Measurements from ENCODE around the gene BAZ1B.
"Not testable (repeated sequence)": the region's sequence is repeated elsewhere in the genome, so short reads cannot be mapped to it uniquely, and the experiment has no call there.

Gene BAZ1B

DNA sequence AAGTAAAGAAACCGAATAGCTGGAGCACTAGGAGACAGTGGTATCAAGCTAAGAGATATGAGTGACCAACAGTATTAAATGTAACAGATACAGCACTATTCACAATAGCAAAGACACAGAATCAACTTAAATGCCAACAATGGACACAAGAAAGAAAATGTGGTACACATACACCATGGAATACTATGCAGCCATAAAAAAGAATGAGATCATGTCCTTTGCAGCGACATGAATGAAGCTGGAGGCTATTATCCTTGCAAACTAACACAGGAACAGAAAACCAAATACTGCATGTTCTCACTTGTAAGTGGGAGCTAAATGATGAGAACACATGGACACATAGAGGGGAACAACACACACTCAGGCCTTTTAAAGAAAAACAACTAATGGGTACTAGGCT lies 26.6 kb downstream of the BAZ1B start:
- DNase-seq = not testable (repeated sequence)

DNA sequence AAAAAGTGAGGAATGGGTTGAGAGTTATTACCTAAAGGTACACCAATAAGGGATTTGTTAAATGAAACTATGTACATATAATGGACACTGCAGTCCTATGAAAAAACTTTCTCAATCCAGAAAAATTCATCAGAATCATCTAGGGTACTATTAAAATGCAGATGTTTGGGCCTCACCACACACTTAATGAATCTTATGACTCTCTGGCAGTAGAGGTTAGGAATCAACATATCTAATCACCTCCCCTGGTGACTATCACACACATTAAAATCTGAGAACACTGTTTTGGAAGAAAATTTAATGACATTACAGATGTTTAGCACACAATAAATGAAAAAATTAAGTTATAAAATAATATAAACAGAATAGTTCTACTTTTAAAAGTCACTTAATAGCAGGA lies 32.1 kb downstream of the BAZ1B start:
- DNase-seq = no peak

DNA sequence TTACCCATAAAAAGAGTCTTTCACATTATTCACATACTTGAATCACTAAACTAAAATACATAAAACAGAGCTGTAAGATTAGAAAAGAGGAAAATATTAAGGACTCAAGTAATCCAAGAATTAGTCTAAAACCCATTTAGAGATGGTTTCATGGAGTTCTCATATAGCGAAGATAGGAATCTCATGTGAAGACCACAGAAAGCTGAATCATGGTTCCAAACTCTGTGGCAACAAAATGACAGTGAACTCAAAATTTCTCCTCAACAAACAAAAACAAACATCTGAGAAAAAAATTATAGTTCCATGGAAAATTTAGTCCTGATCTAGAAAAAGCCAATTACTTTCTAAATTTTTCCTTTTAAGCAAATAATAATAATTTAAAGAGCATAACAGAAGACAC lies 34.6 kb downstream of the BAZ1B start:
- DNase-seq = no peak

DNA sequence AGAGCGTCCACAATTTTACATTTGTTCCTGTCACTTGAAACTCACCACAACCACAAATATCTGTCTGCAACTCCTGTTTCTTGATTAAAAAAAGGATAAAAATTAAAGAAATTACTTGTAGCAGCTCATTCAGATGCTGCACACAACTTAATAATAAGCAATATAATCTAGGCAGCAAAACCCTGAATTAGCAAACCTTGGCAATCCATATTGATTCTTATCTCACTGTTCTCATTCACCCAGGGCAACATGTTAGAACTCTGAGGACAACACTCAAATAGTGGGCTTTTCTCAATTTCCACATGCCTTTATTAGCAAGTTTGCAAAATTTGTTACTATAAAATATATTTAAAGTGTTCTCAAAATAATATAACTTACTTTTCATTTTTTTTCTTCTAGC lies 38.9 kb downstream of the BAZ1B start:
- no peak for DNase-seq

DNA sequence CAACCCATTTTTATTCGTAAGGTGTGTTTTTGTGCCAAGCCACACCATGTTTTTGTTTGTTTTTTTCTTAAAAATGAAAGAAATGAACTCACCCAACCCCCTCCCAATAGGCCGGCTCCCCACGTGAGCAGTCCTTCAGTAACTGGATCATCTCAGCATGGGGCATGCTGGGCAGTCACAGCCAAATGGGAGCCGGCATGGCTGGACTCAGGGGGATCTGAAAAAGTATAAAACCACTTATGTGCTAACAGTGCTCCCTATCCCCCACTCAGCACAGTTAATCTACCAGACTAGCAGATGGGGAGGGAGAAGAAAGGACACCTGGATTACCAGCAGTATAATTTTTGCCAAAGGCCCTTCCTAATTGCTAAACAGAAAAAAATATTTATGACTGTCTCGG lies 39.3 kb downstream of the BAZ1B start:
- DNase-seq = peak; percentile 21

DNA sequence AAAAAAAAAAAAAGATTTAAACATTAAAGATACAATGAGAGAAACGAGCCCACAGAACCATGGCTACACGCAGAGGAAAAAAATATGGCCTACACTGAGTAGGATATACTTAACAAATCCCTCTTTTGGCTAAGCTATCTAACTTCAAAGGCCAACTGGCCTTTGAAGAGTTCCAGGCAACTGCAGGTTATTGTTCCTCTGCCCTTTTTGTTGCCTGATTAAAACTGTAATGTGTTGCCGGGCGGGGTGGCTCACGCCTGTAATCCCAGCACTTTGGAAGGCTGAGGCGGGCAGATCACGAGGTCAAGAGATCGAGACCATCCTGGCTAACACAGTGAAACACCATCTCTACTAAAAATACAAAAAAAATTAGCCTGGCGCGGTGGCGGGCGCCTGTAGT lies 40.6 kb downstream of the BAZ1B start:
- not testable (repeated sequence) for DNase-seq

DNA sequence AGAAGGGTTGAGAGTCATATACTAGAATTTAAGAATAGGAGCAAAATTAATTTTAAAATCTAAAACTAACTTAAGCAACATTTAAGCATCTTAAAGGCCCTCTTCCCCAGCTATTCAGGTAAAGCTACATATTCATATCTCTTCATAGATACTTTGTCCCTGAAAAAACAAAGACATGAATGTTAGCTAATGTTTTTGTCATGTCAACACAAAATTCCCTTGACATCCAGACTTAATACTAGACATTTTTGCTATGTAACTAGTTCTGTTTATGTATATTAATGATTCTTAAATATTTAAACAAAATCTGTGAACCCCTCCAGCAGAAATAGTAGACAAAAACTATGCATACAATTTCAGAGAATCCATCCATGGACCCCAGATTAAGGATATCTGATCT lies 43.5 kb downstream of the BAZ1B start:
- DNase-seq = no peak

DNA sequence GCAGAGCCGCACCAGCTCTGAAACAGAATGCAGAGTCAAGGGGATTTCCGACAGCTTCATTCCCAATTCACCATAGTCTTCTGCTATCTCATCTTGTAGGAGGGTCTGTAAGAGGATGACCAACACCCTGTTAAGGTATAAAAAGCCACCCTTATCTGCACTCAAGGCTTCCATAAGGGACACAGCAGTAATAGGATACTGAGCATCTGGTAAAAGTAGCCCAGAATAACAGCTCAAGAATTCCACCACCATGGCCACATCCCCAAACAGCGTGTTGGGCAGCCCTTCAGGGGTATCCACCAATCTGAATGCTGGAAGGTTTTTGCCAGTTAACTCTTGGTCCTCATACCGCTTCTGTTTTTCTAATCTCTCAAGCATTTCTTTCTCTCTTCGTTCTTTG lies 44.7 kb downstream of the BAZ1B start:
- DNase-seq = no peak

DNA sequence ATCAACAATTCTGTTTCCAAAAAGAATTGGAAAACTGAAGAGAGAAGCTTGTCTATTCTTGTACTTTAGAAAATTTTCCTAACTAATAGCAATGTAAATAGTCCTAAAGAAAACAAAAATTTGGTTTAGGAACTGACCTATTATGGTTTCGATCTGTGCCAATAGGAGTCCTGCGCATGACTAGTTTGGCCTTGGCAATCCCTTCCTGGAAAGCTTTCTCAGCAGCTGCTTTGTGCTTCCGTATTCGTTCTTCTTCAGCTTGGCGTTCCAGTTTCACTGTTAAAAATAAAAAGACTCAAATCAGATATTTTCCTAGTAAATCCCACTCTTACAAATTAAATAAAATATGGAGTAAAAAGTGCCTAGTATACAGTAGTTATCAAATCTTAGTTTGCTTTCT lies 51.9 kb downstream of the BAZ1B start:
- no peak for DNase-seq

DNA sequence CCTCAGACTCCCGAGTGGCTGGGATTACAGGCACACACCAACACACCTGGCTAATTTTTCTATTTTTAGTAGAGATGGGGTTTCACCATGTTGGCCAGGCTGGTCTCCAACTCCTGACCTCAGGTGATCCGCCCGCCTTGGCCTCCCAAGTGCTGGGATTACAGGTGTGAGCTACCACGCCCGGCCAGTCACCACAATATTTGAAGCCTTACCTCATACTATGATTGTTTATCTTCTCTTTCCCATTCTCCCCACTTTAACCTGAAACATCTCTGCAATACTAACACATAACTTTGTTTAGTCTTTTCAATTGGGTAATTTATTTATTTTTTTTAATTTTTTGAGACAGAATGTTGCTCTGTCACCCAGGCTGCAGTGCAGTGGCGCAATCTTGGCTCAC lies 55.0 kb downstream of the BAZ1B start:
- not testable (repeated sequence) for DNase-seq

DNA sequence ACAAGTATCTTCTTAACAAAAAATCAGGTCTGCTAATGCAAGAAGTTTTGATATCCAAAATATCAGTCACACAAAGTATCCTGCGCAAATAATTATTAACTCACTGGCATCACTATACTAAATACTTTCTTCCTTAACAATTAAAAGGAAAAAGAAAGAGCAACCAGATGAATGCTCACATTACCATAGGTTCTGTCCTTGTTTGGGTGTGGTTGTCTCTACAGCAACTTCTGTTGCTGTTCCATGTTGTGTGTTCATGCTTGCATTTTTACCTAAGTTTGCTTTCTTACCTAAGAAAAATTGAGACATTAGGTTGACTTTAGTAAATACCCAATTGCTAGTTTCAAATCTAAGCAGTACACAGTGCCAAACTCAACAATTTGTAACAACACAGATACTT lies 56.0 kb downstream of the BAZ1B start:
- no peak for DNase-seq

DNA sequence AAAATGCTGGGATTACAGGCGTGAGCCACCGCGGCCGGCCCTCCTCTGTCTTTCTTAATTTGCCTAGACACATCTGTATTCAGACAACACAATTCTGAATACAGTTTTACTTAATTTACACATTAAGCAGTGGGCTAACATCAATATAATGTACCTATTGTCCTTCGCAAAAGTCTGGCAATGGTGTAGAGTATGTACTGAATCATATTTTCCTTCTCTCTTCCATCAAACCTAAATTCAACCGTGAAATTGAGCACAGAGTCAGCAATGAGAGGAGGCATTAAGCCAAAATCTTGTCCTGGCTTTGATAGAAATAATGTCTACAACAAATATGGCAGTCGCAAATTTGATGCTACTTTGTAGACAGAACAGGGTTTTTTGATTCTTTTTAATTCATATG lies 58.1 kb downstream of the BAZ1B start:
- DNase-seq = no peak

DNA sequence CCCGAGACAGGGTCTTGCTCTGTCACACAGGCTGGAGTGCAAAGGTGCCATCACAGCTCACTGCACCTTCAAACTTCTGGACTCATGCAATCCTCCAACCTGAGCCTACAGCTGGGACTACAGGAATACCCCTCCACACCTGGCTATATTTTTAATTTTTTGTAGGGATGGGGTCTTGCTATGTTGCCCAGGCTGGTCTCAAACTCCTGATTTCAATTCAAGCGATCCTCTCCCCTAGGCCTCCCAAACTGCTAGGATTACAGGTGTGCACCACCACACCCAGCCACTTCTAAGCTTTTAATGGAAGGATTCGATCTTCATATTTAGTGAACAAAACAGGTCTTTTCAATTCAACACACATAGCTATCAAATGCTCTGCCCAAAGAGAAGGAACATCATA lies 58.8 kb downstream of the BAZ1B start:
- DNase-seq = no peak

DNA sequence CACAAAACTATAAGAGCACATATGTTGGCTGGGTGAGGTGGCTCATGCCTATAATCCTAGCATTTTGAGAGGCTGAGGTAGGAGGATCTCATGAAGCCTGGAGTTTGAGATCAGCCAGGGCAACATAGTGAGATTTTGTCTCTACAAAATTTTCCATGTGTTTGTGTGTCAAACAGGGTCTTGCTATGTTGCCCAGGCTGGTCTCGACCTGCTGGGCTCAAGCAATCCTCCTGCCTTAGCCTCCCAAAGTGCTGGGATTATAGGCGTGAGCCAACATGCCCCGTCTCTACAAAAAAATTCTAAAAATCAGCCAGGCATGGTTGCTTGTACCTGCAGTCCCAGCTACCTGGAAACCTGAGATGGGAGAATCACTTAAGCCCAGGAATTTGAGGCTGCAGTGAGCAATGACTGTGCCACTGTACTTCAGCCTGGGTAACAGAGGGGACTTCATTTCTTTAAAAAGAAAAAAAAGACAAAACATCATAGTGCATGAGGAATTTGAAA lies 60.3 kb downstream of the BAZ1B start:
- DNase-seq = no peak

DNA sequence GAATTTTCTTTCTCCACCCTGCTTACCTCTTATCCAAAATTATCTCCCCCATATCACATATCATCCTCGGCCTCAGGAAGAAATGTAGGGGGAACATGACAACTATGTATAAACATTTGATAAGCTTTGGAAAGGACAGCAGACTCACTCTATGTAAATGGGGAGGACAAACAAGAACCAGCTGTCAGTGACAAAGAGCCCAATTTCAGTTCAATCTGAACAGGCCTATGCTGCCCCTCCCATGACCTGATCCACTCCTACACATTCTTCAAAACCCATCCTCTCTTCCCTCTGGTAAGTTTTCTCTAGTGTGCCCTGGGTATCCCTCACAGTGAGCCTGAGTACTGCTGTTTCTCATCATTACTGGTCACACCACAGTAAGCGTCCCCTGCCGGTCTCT lies 67.7 kb downstream of the BAZ1B start:
- no peak for DNase-seq

DNA sequence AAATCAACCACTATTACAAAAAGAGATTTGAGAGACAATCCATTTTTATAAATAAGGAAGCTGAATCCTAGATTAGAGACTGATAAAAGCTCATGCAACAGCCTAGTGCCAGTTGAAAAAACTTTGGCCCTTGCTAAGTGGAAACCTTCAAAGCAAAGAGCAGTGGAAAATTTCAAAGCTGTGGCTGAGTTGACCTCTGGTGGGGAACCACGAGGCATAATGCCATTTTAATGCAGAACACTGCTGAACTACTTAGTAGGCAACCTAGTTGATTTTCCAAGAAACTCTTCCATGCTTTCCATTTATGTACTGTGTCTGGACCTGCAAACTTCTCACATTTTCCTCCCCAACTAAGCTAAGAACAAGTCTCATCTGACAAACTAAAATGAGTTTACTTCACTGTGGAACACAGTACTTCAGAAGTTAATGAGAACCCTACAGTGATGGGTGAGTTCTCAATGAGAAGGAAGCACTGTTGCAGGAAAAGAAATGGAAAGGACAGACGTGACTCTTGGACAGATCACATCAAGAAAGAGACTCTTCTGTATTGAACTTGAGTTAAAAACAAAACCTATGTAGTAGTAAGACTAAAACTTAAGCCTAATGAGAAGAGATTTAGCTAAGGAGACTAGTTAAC lies 69.0 kb downstream of the BAZ1B start:
- no peak for DNase-seq

DNA sequence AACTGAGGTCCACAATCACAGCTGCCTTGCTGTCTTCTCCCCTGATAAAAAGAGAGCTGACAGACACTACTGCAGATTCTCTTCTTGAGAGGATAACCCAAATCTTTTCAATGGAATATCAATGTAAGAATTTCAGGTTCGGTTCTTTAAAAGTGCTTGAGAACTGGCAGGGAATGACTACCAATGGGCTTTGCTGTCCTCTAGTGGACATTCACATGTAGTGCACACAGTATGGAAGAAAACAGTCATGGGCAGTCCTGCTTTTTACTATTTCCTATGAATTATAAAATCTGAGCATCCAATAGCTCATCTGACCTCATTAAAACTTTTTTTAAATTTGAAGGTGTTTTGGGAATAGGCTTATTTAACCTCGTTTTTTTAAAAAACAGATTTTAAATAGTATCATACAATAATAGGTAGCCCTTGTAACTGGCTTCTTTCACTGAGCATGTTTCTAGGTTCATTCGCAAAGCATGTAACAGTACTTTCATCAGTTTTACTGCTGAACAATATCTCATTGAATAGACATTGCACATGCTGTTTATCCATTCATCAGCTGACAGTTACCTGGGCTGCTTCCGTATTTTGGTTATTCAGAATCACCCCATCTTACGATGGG lies 70.2 kb downstream of the BAZ1B start:
- peak; percentile 73 for DNase-seq

DNA sequence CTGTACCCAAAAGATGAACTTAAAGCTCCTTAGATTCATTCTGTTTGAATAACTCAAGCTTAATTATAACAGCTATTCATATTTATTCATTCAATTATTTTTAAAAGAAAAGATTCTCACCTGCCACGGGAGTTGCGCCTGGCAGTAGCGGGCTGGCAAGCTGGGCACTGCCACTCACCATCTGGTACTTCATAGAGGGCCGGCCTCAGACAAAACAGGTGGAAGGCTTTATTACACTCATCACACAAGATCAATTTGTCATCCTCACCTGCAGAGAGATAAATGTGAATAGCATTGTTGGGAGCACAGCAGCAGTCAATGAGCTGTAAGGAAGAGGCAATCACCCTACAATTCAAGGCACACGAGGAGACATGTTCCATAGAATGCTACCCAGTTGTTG lies 72.7 kb downstream of the BAZ1B start:
- no peak for DNase-seq

DNA sequence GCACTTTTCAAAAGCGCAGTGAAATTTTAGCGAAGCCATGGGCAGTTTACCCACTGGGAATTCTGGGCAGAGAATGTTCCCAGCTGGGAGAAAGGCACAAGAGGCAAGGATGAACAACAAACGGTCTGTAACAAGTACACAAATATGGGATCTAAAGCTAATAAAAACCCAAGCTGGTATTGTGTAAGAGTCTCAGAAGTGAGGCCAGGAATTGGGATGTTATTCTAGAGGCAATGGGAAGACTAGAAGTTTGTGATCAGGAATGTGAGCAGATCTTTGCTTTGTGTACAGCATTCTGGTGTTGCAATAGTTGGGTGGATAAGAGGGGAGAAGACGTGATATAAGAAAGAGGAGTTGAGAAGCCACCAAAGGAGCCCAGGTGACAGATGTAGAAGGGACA lies 73.5 kb downstream of the BAZ1B start:
- DNase-seq = no peak

DNA sequence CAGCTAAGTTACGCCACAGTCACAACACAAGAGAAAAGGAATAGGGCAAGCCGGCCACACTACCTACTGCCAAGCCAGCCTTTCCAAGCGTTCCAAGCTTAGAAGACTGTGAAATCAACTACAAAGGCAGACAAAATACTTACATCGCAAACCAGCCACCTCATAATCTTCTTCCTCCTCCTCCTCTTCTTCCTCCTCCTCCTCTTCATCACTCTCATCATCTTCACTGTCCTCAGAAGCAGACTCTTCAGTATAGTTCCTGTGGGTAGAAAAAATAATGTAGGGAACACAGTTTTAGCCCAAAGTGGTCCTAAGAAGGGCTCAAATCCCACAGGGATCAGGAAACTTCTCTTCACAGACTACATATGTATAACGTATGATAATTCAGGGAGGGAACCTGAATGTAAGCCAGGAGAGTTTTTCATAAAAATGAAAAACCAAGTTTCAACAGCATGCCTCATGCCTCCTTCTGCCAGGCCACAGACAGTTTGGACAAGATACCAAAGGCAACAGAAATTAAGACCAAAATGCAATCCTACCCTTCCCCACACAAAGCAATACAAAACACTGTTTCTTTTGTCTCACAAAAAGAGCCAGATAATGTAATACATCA lies 74.9 kb downstream of the BAZ1B start:
- DNase-seq = no peak

DNA sequence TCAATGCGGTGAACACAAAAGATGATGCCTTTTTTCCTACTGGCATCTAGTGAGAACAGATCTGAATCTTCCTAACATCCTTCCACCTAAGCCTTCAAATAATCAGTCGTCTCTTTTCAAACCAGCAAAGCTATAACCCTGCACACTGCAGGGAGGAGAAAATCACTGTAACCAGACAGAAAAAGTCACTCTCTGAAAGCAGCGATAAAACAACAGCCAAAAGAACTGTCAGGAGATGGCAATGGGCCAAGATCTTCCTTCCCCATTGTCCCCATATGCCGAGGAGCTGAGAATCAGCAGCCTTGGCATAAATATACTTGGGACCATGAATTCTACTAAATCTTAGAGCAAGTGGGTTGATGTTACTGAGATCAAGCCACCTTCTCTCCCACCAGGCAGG lies 75.4 kb downstream of the BAZ1B start:
- peak; percentile 28 for DNase-seq

DNA sequence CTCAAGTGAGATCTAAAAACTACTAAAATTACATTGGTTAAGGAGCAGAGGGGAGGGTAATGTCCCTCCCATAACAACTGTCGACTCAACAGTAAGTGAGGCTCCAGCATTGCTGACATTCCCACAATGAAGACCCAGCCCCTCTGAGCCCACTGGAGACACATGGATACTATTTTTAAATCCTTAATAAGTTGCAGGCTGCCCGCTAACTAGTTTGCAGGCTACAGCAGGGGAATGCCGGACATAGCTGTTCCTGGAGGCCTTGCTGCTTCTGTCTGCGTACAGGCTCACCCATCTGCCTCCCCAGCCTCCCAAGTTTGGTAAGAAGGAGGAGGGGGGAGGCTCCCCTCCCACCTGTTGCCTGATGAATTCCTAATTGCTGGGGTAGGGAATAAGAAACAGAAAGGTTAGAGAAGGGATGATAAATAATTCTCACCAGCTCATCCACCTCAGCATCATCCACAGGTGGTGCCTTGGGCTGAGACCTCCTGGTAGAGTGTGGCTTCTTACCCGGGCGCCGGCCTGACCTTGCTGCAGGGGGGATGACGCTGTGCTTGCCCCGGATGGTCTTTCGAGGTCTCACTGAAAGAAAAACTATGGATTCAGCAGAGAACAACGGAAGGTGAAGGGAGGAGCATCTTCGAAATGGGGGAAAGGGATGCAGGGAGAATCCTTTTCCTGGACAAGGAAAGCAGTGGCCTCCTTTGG lies 78.4 kb downstream of the BAZ1B start:
- no peak for DNase-seq

DNA sequence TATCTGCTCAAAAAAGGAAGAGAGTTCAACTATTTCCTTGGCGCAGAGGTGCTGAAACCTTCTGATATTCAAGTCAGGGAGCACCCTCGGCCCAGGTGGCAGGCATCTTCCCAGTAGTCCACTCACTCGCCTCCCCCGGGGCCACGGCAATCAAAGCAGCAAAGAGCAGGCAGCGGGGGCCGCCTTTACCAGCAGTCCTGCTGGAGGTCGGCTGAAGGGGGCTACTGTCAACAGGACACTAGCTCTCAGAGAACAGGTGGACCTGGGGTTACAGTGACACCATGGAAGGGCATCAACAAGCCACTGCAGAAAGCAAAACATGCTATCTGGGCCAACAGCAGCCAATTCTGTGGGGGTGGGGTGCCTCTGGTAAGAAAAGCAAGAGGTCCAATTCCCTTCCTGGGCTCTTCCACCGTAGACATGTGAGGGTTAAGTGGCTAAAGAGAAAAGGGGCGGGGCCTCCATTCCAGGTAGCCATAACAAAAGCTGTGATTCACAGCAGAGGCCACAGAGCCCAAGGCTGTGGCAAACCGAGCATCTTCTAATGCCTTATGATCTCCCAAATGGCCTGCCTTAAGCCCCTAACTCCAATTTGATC lies 79.1 kb downstream of the BAZ1B start:
- DNase-seq = no peak
